Stimulated activated CD4-positive, alpha-beta T cell treated with anti-CD3 and anti-CD28 coated beads, Interleukin-1b, Interleukin-23, amount 100 ng/mL, for 1 hour (primary cell): ENCODE data around the gene AGXT2.
"Not testable (repeated sequence)": the region's sequence is repeated elsewhere in the genome, so short reads cannot be mapped to it uniquely, and the experiment has no call there.

Source experiments
- DNase-seq, 2 donors: peaks; one replicate each; pipeline ENCODE4 v3.0.0-alpha.2; 2020; ENCODE audit warnings: low read depth in 2 of 2

AGXT2 gene

DNA sequence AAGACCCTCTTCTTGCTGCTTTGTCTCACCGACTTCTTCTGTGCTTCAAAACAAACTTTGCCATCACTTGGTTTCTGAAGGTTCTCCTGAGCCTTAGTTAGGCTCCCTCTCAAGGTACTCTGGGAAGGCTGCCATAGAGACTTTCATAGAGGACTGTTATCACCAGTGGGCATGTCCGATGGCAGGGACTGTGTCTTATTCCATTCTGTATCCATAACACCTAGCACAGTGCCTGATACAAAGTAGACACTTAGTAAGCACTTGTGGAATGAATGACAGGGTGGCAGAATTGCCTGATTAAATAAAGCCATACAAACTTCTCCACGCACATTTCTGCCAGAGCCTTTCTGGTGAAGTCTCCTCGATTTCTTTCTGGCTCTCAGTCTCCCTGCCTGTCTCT, 32.7 kb downstream of the AGXT2 start:
- no peak for DNase-seq

DNA sequence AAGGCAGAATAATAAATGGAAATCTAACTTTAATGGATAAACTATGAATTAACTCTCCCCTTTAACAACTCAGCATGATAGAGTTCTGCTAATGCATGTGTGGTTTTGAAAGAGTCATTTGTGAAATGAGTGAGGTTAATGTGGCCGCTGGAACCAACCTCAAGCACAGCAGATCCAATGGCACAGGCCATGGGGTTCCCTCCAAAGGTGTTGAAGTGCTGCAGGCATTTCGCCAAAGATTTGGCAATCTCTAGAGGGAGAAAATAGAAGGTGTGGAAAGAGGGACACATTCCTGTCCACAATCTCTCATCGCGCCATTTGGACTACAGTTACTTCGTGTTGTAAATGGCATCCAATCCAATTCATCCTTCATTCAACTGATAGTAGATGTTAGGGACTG, 35.0 kb downstream of the AGXT2 start:
- no peak for DNase-seq

DNA sequence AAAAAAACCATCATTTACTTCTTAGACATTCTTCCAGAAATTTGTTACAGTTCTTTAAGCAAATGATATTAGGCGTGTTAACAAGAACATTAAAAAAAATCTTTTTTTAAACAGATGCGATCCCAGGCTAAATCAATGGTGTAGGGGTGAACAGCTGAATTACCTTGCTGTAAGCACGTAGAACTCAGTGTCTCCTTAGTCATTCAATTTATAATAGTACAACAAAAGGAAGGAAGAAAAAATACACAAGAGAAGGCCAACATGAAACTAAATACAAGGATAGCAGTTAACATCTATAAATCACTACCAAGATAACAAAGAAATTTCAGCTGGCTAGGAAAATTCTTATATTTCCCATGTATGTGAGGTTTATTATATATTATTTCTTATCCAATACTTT, 35.4 kb downstream of the AGXT2 start:
- DNase-seq = no peak

DNA sequence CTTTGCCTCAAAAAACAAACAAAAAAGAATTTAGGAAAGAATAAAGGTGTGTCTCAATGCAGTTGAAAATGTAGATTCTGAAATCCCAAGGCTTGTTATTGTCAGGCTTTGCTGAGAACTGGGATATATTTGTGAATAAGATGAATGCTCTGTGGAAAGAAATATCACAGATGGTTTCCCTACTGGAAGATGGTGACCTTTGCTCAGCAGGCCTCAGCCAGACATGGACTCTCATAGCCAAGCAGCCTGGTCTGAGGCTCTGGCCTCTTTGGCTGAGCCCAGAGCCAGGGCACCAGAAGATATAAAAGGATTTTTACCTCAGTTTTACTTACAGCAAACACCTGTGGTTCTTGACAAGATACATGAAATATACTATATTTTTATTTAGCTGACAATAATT, 37.1 kb downstream of the AGXT2 start:
- no peak for DNase-seq

DNA sequence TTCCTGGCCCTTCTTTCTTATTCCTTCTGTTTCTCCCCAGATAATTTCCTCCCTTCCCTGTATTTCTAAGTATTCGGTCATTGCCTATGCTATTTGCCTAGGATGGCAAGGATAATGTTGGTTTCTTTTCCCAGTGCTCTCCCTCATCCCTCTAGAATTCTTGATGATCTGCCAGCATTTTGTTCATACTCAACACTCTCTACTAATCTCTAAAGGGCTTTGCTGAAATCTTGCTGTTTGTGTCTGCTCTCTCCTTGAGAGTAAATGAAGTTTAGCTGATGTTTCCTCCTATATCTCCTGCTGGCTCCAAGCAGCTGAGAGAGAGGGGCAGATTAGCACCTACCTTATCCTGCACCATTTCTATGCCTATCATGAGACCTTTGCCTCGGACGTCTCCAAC, 38.1 kb downstream of the AGXT2 start:
- DNase-seq = no peak

DNA sequence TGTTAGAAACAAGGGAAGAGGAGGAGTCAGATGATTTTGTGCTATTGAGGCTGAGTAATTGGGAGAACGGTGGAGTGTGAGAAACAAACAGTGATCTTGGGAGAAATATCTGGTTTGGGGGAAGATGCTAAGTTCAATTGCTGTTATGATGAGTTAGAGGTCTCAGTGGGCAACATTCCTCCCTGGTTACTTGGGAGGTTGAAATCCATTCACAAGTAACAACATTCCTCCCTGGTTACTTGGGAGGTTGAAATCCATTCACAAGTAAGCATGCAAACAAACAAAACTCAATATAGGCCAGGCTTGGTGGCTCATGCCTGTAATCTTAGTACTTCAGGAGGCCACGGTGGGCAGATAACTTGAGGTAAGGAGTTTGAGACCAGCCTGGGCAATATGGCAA, 38.7 kb downstream of the AGXT2 start:
- DNase-seq = no peak

DNA sequence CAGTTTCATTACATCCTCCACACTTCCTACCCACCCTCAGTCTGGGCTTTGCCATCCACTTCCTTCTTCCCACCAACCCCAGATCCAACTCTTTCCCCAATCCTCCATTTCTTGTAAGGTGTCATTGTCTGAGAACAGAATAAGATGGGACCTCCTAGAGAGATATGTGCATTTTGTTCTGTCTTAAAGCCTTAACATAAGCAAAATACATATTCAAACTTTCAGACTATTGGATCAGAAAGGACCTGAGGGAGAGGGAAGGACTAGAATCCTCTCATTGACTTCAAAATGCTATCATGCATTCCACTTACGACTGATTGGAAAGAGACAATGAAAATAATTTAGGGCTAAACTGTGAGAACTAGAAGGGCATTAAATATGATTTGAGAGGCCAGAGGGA, 43.0 kb downstream of the AGXT2 start:
- DNase-seq = no peak

DNA sequence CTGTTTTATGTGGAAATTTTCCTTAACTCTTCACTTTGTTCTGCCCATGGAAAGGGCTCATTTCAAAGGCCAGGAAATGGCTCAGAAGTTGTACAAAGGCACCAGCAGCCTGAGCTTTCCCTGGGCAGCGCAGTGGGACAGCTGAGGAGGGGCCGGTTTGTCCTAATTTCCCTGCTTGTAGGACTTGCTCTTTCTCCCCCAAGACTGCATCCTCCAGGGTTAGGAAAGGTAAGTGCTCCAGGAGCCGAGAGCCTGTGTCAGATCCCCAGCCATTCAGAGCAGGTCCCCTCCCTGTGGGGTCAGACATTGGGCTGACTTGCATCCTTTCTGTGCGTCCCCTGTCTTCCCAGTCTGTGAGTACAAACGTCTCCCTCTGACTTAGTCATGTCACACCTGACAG, 43.5 kb downstream of the AGXT2 start:
- DNase-seq = no peak

DNA sequence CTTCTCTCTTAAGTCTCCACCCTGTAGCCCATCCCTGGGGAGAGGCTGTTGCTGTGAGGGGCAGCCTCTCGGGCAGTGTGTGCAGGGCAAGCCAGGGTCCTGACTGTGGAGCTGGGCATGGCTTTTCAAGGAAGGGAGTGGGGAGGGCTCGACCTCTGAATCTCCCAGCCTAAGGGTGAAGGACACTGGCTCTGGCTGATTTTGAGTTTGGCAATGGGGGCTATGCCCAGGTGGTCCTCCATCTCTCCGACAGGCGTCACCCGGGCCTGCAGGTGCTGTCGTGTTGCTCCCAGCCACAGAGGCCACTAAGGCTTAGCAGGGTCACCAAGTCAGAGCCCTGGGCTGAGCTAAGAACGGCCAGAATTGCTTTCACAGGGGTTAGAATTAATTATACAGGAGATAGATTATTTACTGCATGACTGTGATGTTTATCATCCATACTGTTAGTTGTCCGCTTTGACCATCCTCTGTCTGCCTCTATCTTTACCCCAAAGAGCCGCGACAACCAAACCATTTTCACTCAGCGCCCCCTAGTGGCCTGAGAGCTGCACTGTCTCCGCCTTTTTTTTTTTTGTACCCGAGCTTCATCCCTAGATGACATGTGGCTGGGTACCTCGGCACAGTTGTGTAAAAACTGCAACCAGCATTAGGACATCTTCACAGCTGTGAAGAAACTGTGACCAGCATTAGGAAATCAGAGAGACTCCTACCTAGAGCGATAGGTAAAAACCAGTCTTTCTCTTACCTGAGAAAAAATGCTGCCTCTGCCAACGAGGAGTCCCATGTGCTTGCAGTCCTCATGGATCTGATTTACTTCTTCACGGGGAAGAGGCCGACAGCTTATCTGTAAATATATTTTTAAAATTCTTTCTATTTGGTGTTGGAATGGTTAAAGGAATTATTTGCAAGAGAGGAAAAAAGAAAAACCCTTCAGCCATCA, 44.5 kb downstream of the AGXT2 start:
- peak; percentile 7 to 43 for DNase-seq

DNA sequence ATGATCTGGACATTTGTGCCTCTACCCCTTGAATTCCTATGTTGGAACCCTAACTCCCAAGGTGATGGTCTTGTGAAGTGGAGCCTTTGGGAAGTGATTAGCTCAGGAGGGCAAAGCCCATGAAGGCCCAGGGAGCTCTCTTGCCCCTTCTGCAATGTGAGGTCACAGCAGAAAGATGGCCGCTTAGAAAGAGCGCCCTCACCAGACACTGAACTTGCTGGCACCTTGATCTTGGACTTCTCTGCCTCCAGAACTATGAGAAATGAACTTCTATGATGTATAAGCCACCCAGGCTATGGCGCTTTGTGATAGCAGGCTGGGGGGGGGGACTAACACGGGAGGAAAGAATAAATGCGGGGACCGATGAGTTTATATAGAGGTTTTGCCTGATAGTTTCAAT, 45.3 kb downstream of the AGXT2 start:
- DNase-seq = no peak

DNA sequence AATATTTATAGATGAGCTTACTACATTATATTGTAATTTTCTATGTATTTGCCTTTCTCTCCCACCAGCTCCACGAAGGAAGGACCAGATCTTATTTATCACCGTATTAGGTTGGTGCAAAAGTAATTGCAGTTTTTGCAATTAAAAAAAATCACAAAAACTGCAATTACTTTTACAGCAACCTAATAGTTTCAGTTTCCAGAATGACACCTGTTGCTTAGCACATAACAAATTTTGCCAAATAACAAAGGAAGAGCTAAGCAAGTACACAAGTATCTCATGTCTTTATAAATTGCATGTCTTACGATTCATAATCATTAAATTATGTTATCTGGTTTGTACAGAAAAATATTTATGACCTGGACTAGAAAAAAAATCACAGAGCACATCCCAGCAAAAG, 45.9 kb downstream of the AGXT2 start:
- no peak for DNase-seq

DNA sequence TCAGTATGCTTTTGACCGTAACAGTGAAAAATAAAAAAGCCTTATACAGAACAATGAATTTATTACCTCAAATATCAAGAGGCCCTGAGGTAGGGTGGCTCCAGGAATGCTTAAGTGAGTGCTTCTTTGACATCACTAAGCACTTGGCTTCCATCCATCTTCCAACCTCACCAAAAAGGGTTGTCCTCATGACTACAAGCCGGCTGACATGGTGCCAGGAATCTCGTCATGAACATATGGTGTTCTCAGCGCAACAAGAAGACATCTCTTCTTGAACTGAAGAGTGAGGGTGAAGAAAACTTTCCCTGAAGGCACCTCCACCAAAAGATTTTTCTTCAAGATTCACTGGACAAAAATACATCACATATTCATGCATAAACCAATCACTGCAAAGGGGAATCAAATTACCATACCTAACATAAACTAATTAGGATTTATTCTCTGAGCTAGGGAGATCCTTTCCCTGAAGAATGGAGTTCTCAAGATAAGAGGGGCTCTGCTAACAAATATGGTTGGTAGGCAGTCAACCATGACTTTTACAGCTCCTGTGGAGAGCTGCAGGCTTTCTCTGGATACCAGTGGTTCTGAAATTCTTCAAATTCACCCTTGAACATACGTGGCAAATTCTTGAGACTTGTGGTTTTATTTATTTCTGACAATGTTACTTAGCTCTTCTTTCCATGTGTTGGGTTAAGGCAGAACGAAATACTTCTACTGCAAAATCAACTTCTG, 49.5 kb downstream of the AGXT2 start:
- DNase-seq = no peak

DNA sequence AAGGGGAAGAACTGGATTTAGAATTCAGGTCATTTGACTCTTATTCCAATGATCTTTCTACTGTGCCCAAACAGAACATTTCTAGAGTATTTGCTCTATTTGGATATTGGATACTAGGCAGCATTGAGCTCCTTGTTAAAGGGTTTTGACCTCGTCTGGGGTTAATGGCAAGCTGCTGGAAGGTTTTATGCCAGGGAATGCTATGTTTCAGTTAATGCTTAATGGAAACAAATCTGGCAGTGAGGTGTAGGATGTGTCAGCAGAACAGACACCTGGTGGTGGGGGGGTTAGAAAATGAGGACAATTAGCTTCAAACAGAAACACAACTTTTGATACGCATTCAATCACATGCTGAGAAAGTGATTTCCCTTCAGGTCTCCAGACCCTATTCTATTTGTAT, 51.5 kb downstream of the AGXT2 start:
- no peak for DNase-seq

DNA sequence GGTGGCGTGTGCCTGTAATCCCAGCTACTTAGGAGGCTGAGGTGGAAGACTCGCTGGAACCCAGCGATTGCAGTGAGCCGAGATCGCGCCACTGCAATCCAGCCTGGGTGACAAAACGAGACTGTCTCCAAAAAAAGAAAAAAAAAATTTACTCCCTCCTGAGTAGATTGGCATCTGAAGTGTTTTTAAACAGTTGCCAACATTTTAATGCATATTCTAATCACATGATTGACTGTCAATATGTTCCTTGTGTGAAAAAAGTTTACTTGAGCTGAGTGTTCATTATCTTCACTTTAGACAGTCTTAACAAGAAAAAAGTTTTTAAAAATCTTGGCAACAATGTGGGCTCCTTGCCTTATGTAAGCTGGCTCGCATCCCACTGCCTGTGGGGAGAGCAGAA, 53.8 kb downstream of the AGXT2 start:
- no peak for DNase-seq

DNA sequence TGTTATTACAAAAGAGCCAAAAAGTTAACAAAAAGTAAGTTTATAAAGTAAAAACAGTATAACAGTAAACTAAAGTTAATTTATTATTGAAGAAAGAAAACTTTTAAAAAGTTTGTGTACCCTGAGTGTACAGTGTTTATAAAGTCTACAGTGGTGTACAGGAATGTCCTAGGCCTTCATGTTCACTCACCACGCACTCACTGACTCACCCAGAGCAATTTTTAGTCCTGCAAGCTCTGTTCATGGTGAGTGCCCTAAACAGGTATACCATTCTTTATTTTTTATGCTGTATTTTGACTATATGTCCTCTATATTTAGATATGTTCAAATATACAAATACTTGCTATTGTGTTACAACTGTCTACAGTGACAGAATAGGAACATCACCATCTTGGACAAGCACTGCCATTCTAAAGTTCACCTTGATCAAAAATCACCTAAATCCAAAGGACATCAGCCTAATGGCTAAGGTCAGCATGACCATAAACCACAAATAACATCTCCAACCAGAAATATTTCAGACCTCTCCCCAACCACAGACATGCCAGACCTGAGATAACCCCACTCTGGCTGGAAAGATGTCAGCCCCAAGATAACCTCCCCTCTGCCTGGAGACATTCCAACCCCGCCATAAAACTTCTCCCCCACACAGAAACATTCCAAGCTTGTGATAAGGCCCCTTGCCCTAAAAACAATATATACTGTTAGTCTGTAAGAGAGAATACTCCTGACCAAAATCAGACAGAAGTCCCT, 56.1 kb downstream of the AGXT2 start:
- DNase-seq = no peak

DNA sequence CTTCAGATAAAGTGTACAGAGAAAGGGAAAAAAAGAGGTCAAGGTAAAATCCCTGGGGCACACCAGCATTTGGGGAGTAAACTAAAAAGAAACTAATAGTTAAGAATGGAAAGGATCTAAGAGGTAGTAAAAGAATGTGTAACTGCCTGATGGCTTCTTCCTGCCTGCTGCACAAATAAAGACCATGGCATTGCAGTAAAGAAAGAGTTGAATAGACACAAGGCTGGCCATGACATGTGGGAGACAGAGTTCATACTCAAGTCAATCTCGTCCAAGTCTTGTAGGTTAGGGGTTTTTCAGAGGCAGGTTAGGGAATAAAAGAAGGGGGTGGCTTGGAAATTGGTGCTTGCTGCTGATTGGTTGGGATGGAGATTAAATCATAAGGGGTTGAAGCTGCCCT, 60.8 kb downstream of the AGXT2 start:
- DNase-seq = no peak

DNA sequence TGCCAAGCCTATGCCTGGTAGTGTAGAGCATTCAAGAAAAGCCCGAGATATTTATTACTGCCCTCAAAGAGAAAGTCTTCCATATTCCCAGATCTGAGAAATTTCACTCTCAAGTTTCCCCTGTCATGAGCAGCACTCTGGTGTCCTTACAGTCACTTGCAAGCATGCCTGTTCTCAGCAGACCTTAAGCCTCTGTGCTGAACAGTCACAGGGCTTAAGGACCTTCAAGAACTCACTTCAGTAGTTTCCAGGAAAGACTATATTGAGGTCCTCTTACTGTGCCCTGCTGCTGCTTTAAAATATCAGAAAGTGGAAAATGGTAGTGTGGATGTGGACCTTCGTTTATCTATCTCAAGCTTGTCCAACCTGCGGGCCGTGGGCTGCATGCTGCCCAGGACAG, 64.9 kb downstream of the AGXT2 start:
- no peak for DNase-seq

DNA sequence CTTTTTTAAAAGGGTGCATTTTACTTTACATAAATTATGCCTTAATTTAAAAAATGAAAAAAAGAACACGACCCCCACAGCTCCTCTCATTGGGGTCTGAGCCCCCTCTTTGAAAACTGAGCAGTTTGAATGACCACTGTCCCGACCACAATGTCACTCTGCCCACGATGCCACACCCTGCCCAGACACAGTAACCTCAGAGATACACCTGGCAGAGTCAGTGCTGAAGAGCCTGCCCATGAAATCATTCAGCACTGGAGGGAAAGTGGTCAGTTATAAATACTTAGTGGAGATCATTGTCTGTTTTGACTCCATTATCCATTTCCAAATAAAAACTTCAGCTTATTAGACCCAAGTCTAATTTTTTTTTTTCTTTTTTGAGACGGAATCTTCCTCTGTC, 69.1 kb downstream of the AGXT2 start:
- DNase-seq = no peak

DNA sequence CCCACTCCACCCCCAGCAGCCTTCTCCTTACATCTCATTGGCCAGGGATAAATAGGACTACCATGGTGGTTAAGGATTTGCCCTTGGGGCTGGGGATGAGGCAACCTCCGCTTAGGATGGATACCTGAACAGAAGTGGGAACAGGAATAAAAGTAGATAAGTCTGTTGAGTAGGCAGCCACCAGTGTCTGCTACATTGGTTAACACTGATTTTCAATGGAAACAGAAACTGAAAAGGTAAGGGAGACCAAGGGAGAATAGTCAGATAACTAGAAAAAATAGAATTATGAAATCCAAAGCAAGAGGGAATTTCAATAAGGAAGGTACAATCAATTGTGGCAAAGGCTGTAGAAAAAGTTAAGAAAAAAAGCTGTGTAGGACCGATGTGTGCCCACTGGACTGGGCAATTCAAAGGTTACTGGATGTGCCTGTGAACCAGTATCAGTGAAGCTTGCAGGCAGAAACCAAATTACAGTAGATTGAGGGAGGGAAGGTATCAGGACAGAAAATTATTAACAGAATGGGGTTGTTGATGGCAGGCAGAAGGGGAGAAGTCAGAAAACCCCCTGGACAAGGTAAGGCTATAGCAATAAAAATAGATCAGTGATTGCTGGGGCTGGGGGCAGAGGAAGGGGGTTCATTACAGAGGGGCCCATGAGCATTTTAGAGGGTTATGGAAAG, 69.7 kb downstream of the AGXT2 start:
- no peak for DNase-seq

DNA sequence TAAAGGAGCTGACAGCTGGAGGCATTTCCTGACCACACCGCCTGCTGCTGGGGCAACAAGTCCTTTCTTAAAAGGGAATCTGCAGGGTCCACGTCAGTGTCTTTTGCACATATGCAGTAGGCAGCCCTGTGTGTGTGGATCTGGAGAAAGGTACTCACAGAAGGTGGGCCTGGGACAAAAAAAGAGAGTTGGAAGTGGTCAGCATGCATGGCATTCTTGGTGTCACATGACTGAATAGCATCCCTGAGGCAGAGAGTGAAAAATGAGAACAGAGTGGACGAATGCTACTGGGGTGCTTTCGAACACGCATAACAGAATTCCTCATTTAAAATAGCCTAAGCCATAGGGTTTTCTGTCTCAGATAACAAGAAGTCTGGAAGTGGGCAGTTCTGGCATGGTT, 71.4 kb downstream of the AGXT2 start:
- no peak for DNase-seq

DNA sequence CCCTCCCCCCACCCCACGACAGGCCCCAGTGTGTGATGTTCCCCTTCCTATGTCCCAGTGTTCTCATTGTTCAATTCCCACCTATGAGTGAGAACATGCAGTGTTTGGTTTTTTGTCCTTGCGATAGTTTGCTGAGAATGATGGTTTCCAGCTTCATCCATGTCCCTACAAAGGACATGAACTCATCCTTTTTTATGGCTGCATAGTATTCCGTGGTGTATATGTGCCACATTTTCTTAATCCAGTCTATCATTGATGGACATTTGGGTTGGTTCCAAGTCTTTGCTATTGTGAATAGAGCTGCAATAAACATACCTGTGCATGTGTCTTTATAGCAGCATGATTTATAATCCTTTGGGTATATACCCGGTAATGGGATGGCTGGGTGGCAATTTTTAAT, 76.1 kb downstream of the AGXT2 start:
- DNase-seq = not testable (repeated sequence)

DNA sequence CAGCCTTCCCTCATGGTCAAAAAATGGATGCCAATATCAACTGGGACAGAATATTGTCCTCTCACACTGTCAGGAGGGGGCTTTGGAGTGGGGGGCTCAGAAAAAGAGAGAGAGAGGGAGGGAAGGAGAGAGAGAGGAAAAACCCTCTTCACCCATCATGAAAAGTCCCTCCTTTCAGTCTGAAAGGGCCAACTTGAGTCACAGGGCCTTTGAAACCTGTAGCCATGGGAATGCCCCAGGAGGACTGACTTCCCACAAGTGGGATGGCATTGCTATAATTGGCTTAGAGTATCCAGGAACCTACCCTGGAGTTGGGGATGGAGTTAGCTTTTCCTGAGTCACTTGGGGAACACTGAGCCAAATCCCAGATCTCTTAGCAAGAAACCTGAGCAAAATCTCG, 77.2 kb downstream of the AGXT2 start:
- DNase-seq = no peak
